ENCODE results near the gene CCDC136.

CCDC136 gene

DNA sequence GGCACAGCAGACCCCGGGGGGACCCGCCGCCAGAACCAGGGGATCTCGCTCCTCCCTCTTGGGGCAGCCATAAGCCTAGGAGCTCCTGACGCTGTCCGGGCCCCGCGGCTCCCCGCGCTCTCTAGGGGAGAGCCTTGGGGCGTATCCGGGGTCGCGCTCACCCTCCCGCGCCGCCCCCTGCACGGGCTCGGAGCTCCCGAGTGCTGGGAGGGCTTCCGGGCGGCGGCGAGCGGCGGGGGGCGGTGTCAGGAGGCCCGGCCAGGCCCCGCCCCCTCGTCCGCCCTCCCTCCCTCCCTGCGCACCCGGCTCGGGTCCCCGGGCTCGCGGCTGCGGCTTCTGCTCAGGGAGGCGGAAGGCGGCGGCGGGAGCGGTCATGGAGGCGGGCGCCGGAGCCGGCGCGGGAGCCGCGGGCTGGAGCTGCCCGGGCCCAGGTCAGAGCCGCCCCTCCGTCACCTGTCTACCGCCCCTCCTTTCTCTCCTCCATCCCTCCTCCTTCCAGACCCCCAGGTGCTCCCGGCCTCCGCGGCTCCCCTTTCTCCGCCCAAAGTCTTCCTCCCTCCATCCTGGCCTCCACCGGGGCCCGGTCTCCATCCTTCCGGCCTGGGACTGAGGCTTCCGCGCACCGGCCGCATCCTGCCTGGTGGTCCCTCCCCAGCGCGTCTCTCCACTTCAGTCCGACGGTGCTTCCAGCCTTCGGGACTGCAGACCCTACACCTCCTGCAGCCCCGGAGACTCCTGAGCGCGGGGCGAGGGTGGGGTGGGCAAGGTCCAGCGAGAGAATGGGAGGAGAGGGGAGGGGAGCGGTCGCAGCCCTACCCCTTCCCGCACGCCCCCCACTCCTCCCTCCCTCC lies at the start of gene CCDC136:
TSS of gene CCDC136 (plus strand) at position 848 of the 851 bp plus-strand sequence. CDS start 444 bp downstream, outside the sequence.
- TF ChIP-seq, protein P1, sequence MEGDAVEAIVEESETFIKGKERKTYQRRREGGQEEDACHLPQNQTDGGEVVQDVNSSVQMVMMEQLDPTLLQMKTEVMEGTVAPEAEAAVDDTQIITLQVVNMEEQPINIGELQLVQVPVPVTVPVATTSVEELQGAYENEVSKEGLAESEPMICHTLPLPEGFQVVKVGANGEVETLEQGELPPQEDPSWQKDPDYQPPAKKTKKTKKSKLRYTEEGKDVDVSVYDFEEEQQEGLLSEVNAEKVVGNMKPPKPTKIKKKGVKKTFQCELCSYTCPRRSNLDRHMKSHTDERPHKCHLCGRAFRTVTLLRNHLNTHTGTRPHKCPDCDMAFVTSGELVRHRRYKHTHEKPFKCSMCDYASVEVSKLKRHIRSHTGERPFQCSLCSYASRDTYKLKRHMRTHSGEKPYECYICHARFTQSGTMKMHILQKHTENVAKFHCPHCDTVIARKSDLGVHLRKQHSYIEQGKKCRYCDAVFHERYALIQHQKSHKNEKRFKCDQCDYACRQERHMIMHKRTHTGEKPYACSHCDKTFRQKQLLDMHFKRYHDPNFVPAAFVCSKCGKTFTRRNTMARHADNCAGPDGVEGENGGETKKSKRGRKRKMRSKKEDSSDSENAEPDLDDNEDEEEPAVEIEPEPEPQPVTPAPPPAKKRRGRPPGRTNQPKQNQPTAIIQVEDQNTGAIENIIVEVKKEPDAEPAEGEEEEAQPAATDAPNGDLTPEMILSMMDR (IDR thresholded peaks at IDR 0.05; ENCODE audit: control extremely low read depth, extremely low read depth, low read depth, missing control alignments), result no peak
- ChIA-PET POLR2A (no interaction called here), CTCF (no interaction called here)
- peak; percentile 92 for DNase-seq (ENCODE audit: extremely low spot score)

DNA sequence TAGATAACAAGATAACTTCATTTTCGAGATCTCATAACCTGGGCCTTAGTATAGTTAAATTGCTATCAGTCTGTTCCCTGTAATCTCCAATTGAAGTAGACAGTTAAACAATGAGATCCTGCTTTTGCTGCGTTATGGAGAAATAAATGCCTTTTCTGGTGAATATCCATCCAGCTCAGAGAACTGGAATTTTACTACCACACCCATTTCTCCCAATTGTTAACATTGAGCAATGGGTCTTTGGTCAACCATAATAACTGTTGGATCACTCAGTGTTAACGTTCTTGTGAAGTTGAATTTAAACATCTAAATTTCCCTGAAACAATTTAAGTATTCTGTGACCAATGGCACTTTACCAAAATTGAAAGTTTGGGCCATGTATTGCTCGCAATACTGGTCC lies 49.6 kb upstream of the CCDC136 start:
- TF ChIP-seq, protein P1 (IDR thresholded peaks at IDR 0.05; ENCODE audit: control extremely low read depth, extremely low read depth, low read depth, missing control alignments), result no peak
- no peak for DNase-seq (ENCODE audit: extremely low spot score)
- CTCF ChIA-PET, result interaction anchor here (1.6 to 7.7 kb wide), 4 partner anchors 12 to 121 kb away, joined by 4 to 48 read pairs (median 5); partner anchors contain the start of gene ATP6V1F
- POLR2A ChIA-PET, result interaction anchor here (1.0 kb wide), 1 partner anchor 14 kb away, joined by 3 read pairs; no protein-coding TSS in a partner anchor

DNA sequence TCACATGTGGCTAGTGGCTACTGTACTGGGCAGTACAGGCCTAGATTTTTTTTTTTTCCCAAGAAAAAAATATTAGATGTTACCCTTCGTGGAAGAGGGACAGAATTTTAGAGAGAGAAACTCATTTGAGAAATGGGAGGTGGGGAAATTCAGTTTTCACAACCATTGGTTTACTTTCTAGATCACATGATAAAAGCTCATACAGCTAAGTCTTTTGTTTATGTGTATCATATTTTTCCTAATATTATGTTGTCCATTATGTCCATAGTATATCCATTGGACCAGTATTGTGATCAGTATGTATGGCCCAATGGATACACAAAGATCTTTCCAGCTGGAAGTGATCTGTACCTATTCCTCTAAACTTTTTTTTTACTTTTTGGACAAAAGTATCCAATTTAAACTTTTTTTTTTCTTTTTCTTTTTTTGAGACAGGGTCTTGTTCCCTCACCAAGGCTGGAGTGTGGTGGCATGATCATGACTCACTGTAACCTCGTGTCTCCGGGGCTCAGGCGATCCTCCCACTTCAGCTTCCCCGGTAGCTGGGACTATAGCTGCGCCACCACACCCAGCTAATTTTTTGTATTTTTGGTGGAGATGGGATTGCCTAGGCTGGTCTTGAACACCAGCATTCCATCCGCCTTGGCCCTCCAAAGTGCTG lies 48.5 kb upstream of the CCDC136 start:
- ChIA-PET CTCF (interaction anchor here (0.9 to 7.7 kb wide), 4 partner anchors 11 to 99 kb away, joined by 4 to 48 read pairs (median 4); no protein-coding TSS in a partner anchor), POLR2A (interaction anchor here (1.0 kb wide), 1 partner anchor 13 kb away, joined by 3 read pairs; no protein-coding TSS in a partner anchor)
- DNase-seq (ENCODE audit: extremely low spot score), result no peak
- TF ChIP-seq, protein P1 (IDR thresholded peaks at IDR 0.05; ENCODE audit: control extremely low read depth, extremely low read depth, low read depth, missing control alignments), result no peak

DNA sequence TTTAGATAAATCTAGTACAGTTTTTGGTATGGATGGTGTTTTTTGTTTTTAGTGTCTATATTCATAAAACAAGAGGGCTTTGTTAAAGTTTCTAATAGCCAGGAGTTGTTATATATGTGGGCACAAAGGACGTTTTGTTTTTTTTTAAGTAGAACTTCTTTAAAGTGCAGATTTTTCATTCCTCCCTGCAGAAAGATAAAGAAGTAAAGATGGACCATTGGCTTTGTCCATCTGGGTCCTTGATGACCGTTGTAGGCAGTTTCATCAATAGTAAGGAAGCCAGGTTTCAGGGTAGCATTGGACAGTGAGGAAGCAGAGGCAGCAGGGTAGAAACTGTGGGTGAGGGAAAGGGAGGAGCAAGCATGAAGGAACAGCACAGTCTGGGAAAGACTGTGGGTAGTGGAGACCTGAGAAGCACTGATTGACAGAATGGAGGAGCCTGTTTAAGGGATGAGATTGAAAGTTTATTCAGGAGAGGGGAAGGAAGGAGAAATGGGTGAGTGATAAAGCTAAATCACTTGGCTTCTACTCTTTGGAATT lies 47.3 kb upstream of the CCDC136 start:
- ChIA-PET POLR2A (no interaction called here), CTCF (no interaction called here)
- TF ChIP-seq, protein P1 (IDR thresholded peaks at IDR 0.05; ENCODE audit: control extremely low read depth, extremely low read depth, low read depth, missing control alignments), result no peak
- no peak for DNase-seq (ENCODE audit: extremely low spot score)

DNA sequence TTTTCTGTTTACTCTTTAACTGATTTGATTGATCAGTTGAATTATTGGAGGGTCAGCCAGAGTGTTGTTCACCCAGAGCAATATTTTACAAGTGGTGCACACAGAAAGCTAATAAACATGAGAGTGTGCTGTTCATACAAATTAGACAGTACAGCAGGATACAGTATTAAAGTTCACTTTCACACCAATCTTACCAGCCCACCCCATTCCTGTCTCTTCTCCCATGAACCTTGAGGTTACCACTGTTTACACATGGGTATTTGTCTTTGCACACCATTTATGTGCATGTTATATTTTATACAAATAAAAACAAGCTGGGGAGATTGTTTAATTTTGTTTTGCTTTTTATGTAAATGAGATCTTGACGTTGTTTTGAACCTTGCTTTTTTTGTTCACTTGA lies 46.1 kb upstream of the CCDC136 start:
- POLR2A ChIA-PET, result no interaction called here
- no peak for DNase-seq (ENCODE audit: extremely low spot score)
- CTCF ChIA-PET, result no interaction called here
- TF ChIP-seq, protein P1 (IDR thresholded peaks at IDR 0.05; ENCODE audit: control extremely low read depth, extremely low read depth, low read depth, missing control alignments), result no peak

Data from GM10248 (cell line).